ENCODE results near the gene SHANK1. TPM values are rescaled to one million over a fixed set of nuclear protein-coding genes. Genes with fewer than 3 reads are reported as not detected.
"Not testable (repeated sequence)": the region's sequence is repeated elsewhere in the genome, so short reads cannot be mapped to it uniquely, and the experiment has no call there.

SHANK1 gene
- total and polyA plus RNA-seq, 2 of the 13 experiments (the other 11 are each of a cell fraction or from before 2014, with no cell fraction given), result not detected

GRCh38 chr19:50759886-50760285 lies 40.3 kb upstream of the SHANK1 start (continued):
- TF ChIP-seq CBFB (CRISPR knock-in tag; IDR thresholded peaks at IDR 0.05), result no peak
- no peak for TF ChIP-seq TGIF2 (CRISPR knock-in tag; IDR thresholded peaks at IDR 0.05)
- no peak for TF ChIP-seq KMT2B (CRISPR knock-in tag; IDR thresholded peaks at IDR 0.05)
- no peak for TF ChIP-seq ZNF644 (CRISPR knock-in tag; IDR thresholded peaks at IDR 0.05; ENCODE audit: low read depth)
- TF ChIP-seq REL (CRISPR knock-in tag; conservative IDR thresholded peaks at IDR 0.05), result no peak
- no peak for TF ChIP-seq SIX1 (CRISPR knock-in tag; IDR thresholded peaks at IDR 0.05; ENCODE audit: borderline replicate concordance)
- TF ChIP-seq ZBTB38 (CRISPR knock-in tag; IDR thresholded peaks at IDR 0.05), result no peak

GRCh38 chr19:50759076-50759475 lies 39.5 kb upstream of the SHANK1 start:
- H3K27ac ChIP-seq (ENCODE audit: extremely low read length, insufficient read depth, low read length); FAIRE-seq; H3K36me3 ChIP-seq (replicated peaks in 1 of 2; ENCODE audit: control insufficient read depth in 1 of 2, insufficient read depth in 2 of 2, low read length in 2 of 2); in situ Hi-C loops (cut with HindIII; ENCODE audit: extremely low pct_ligation_motif_present, low pct_unique_long_range_greater_than_20kb); H3K4me2 ChIP-seq (ENCODE audit: low read depth, low read length); H3K27me3 ChIP-seq (ENCODE audit: control insufficient read depth in 1 of 2, insufficient read depth in 2 of 2, low read length in 2 of 2); POLR2A ChIA-PET; H3K9ac ChIP-seq (ENCODE audit: insufficient read depth, low read depth, low read length); H4K20me1 ChIP-seq (ENCODE audit: insufficient read depth, low read length); ATAC-seq; DNase-seq (ENCODE audit: low spot score); intact Hi-C loops (cut with micrococcal nuclease; ENCODE audit: unreplicated experiment); H3K79me2 ChIP-seq (ENCODE audit: insufficient read depth, low read length); H3K9me3 ChIP-seq (ENCODE audit: low read length); H3K4me3 ChIP-seq (replicated peaks in 1 of 3; ENCODE audit: insufficient read depth in 1 of 3, low read depth in 2 of 3, low read length in 3 of 3); CTCF ChIA-PET (ENCODE audit: low intra/inter-chr PET ratio, low total read pairs); H2AFZ ChIP-seq (ENCODE audit: low read length); H3K4me1 ChIP-seq (ENCODE audit: insufficient read depth, low read length); BruUV-seq (replicated peaks): not testable (repeated sequence)
- 61% methylated on average over 6 of the region's 18 CpGs for WGBS (ENCODE audit: low lambda C conversion rate)

GRCh38 chr19:50757624-50758023 lies 38.0 kb upstream of the SHANK1 start:
- in situ Hi-C loops (cut with HindIII; ENCODE audit: extremely low pct_ligation_motif_present, low pct_unique_long_range_greater_than_20kb); H2AFZ ChIP-seq (ENCODE audit: low read length); POLR2A ChIA-PET; H3K4me2 ChIP-seq (ENCODE audit: low read depth, low read length); H4K20me1 ChIP-seq (ENCODE audit: insufficient read depth, low read length); H3K27ac ChIP-seq (ENCODE audit: extremely low read length, insufficient read depth, low read length); DNase-seq (ENCODE audit: low spot score); H3K79me2 ChIP-seq (ENCODE audit: insufficient read depth, low read length); H3K9ac ChIP-seq (ENCODE audit: insufficient read depth, low read depth, low read length); intact Hi-C loops (cut with micrococcal nuclease; ENCODE audit: unreplicated experiment); H3K36me3 ChIP-seq (replicated peaks in 1 of 2; ENCODE audit: control insufficient read depth in 1 of 2, insufficient read depth in 2 of 2, low read length in 2 of 2); H3K4me3 ChIP-seq (replicated peaks in 1 of 3; ENCODE audit: insufficient read depth in 1 of 3, low read depth in 2 of 3, low read length in 3 of 3); H3K4me1 ChIP-seq (ENCODE audit: insufficient read depth, low read length); ATAC-seq; BruUV-seq (replicated peaks); H3K27me3 ChIP-seq (ENCODE audit: control insufficient read depth in 1 of 2, insufficient read depth in 2 of 2, low read length in 2 of 2); H3K9me3 ChIP-seq (ENCODE audit: low read length); CTCF ChIA-PET (ENCODE audit: low intra/inter-chr PET ratio, low total read pairs); FAIRE-seq: not testable (repeated sequence)
- 40% methylated on average over 3 of the region's 3 CpGs for WGBS (ENCODE audit: low lambda C conversion rate)

GRCh38 chr19:50756244-50756643 lies 36.6 kb upstream of the SHANK1 start:
- ATAC-seq; H3K4me3 ChIP-seq (replicated peaks in 1 of 3; ENCODE audit: insufficient read depth in 1 of 3, low read depth in 2 of 3, low read length in 3 of 3); H3K9me3 ChIP-seq (ENCODE audit: low read length); CTCF ChIA-PET (ENCODE audit: low intra/inter-chr PET ratio, low total read pairs); in situ Hi-C loops (cut with HindIII; ENCODE audit: extremely low pct_ligation_motif_present, low pct_unique_long_range_greater_than_20kb); H3K27ac ChIP-seq (ENCODE audit: extremely low read length, insufficient read depth, low read length); DNase-seq (ENCODE audit: low spot score); H3K36me3 ChIP-seq (replicated peaks in 1 of 2; ENCODE audit: control insufficient read depth in 1 of 2, insufficient read depth in 2 of 2, low read length in 2 of 2); H3K79me2 ChIP-seq (ENCODE audit: insufficient read depth, low read length); BruUV-seq (replicated peaks); H3K9ac ChIP-seq (ENCODE audit: insufficient read depth, low read depth, low read length); H3K27me3 ChIP-seq (ENCODE audit: control insufficient read depth in 1 of 2, insufficient read depth in 2 of 2, low read length in 2 of 2); H2AFZ ChIP-seq (ENCODE audit: low read length); H3K4me2 ChIP-seq (ENCODE audit: low read depth, low read length); FAIRE-seq; POLR2A ChIA-PET; H3K4me1 ChIP-seq (ENCODE audit: insufficient read depth, low read length); H4K20me1 ChIP-seq (ENCODE audit: insufficient read depth, low read length); intact Hi-C loops (cut with micrococcal nuclease; ENCODE audit: unreplicated experiment): not testable (repeated sequence)
- WGBS (ENCODE audit: low lambda C conversion rate), result 34% methylated on average over 8 of the region's 8 CpGs

Measured in HepG2 (cell line).